Measurements from ENCODE around the gene ARHGAP26. TPM values are rescaled to one million over a fixed set of nuclear protein-coding genes. Genes with fewer than 3 reads are reported as not detected.

Gene ARHGAP26
- total RNA-seq, 1 donor from 2014 or later = 8.6 TPM

DNA sequence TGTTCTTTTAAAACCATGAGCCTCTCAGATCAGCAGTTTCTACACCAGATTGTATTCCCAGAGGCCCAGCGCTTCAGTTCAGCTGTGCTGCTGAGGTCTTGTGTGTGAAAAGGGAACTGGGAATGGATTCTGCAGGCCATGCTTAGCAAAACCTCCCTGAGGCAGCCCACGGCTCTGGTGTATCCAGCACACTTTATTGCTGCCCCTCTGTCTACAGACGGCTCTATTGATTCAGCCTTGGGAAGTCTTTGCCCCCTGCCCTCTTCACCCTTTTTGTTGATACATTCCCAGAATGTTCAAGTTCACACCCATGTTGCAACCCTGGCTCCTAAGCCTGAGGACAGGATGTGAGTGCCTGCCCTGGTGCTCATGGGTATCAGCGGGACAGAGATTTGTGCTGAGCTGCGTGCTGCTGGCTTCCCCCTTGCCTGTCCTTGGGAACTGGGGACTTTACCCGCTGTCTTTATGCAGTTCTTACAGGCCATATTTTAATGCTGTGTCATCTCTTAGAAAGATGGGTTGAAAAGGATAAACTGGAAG is 37.3 kb downstream of the ARHGAP26 start:
- Histone ChIP-seq H3K36me3 (ENCODE audit: control insufficient read depth, insufficient read depth, low read length) (no peaks in the 10 kb centered on the region), H3K4me3 (ENCODE audit: low read depth, low read length) (no peak overlapping the region), H3K27me3 (ENCODE audit: control insufficient read depth, insufficient read depth, low read length) (no peaks in the 10 kb centered on the region)
- no peak for DNase-seq (ENCODE audit: low read depth)
- TF ChIP-seq, protein P1, sequence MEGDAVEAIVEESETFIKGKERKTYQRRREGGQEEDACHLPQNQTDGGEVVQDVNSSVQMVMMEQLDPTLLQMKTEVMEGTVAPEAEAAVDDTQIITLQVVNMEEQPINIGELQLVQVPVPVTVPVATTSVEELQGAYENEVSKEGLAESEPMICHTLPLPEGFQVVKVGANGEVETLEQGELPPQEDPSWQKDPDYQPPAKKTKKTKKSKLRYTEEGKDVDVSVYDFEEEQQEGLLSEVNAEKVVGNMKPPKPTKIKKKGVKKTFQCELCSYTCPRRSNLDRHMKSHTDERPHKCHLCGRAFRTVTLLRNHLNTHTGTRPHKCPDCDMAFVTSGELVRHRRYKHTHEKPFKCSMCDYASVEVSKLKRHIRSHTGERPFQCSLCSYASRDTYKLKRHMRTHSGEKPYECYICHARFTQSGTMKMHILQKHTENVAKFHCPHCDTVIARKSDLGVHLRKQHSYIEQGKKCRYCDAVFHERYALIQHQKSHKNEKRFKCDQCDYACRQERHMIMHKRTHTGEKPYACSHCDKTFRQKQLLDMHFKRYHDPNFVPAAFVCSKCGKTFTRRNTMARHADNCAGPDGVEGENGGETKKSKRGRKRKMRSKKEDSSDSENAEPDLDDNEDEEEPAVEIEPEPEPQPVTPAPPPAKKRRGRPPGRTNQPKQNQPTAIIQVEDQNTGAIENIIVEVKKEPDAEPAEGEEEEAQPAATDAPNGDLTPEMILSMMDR (IDR thresholded peaks at IDR 0.05; ENCODE audit: insufficient read depth, low read length, poor library complexity, severe bottlenecking) = no peak

- no peak for DNase-seq (ENCODE audit: low read depth)
- H3K27me3 ChIP-seq (ENCODE audit: control insufficient read depth, insufficient read depth, low read length) = no peaks in the 10 kb centered on the region
- TF ChIP-seq, protein P1 (IDR thresholded peaks at IDR 0.05; ENCODE audit: insufficient read depth, low read length, poor library complexity, severe bottlenecking) = no peak
- H3K4me3 ChIP-seq (ENCODE audit: low read depth, low read length) = no peak overlapping the region
- H3K36me3 ChIP-seq (ENCODE audit: control insufficient read depth, insufficient read depth, low read length) = no peaks in the 10 kb centered on the region
Observed at GRCh38 chr5:142808878-142809598, 38.9 kb downstream of the ARHGAP26 start.

DNA sequence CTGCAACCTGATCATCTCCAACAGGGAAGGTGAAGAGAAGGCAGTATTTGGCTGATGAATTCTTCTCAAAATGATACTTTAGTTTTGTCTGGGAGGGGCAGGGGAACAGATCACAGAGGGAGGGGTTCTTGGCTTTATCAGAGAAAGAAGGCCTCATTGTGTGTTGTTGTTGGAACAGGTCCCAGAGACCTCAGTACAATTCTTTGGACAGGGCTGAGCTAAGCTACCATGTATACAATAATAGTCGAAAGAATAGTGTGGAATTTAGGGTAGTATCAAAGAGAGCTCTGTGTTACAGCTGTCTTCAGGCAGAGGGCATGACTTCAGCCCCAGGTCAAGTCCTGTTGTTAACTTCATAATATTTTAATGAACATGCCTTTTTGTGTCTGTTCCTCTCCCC is 39.9 kb downstream of the ARHGAP26 start:
- no peak for DNase-seq (ENCODE audit: low read depth)
- Histone ChIP-seq H3K36me3 (ENCODE audit: control insufficient read depth, insufficient read depth, low read length) (no peaks in the 10 kb centered on the region), H3K4me3 (ENCODE audit: low read depth, low read length) (no peak overlapping the region), H3K27me3 (ENCODE audit: control insufficient read depth, insufficient read depth, low read length) (no peaks in the 10 kb centered on the region)
- TF ChIP-seq, protein P1 (IDR thresholded peaks at IDR 0.05; ENCODE audit: insufficient read depth, low read length, poor library complexity, severe bottlenecking) = no peak

DNA sequence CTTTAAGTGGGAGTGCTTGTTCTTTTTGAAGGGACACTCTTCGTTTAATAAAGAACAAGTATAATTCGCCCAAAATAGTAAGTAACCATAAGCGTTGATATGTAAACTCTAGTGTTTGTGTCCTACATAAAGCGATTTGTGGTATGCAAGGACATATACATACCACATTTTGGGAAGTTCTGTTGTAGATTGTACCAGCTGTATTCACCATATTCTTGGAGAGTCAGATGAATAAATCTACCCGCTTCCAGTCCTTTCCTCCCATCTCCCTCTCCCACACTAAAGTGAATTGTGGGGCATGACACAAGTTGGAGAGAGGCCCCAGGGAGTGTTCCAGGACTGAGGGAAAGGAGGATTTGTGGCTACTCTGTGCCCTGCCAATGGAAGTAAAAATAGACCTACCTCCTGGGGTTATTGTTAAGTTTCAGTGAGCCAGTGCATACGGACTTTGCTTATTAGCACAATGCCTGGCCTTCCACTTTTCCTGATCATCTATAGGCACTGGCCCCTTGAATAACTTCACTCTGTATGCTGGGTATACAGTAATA is 40.6 kb downstream of the ARHGAP26 start:
- no peak overlapping the region for H3K4me3 ChIP-seq (ENCODE audit: low read depth, low read length)
- no peaks in the 10 kb centered on the region for H3K27me3 ChIP-seq (ENCODE audit: control insufficient read depth, insufficient read depth, low read length)
- no peak for DNase-seq (ENCODE audit: low read depth)
- no peaks in the 10 kb centered on the region for H3K36me3 ChIP-seq (ENCODE audit: control insufficient read depth, insufficient read depth, low read length)
- TF ChIP-seq, protein P1 (IDR thresholded peaks at IDR 0.05; ENCODE audit: insufficient read depth, low read length, poor library complexity, severe bottlenecking) = no peak

DNA sequence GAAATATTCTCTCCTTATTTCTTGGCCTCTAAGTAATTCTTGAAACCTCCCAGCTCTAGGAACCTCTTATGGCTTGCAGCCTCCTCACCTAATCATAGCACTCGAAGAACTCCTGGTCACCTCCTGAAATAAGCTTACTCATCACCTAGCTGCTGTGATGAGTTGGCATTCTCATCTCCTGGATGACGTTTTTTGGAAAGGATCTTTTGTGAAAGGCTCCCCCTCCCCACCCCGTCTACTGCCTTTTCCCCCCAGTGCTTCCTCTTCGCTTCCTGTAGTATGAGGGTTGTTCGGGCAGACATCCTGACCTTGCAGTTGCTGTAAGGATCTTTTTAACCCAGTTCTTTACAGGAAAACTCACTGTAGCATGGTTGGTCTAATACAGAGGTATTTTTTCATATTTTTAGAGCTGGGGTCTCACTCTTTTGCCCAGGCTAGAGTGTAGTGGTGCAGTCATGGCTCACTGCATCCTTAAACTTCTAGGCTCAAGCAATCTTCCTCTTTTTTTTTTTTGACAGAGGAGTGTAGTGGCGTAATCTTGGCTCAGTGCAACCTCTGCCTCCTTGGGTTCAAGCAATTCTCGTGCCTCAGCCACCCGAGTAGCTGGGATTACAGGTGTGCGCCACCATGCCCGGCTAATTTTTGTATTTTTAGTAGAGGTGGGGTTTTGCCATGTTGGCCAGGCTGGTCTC is 41.8 kb downstream of the ARHGAP26 start:
- no peak overlapping the region for H3K4me3 ChIP-seq (ENCODE audit: low read depth, low read length)
- H3K36me3 ChIP-seq (ENCODE audit: control insufficient read depth, insufficient read depth, low read length) = no peaks in the 10 kb centered on the region
- no peak for DNase-seq (ENCODE audit: low read depth)
- TF ChIP-seq, protein P1 (IDR thresholded peaks at IDR 0.05; ENCODE audit: insufficient read depth, low read length, poor library complexity, severe bottlenecking) = no peak
- no peaks in the 10 kb centered on the region for H3K27me3 ChIP-seq (ENCODE audit: control insufficient read depth, insufficient read depth, low read length)
